SK-N-MC (cell line): ENCODE results near the gene MAPKAPK3.

ENCODE experiments used
- EZH2 ChIP-seq: fragments of 200-600 bp; sonication (generic); IDR thresholded peaks from one replicate; pipeline ENCODE4 v1.6.1; 2017; ENCODE audit warnings: antibody characterized with exemption
- POLR2AphosphoS5 ChIP-seq: IDR thresholded peaks from 2 replicates; pipeline ENCODE4 v1.6.1; 2012; ENCODE audit warnings: mild to moderate bottlenecking, low read depth, low read length, borderline replicate concordance

- TF ChIP-seq EZH2 (no peak), POLR2AphosphoS5 (no peak)
Measured at GRCh38 chr3:50626401-50626800, 9.4 kb downstream of the MAPKAPK3 start.
